Keratinocyte (primary cell): ENCODE measurements around the gene ARMC3. TPM values are rescaled to one million over a fixed set of nuclear protein-coding genes. Genes with fewer than 3 reads are reported as not detected.
"Not testable (repeated sequence)": the region's sequence is repeated elsewhere in the genome, so short reads cannot be mapped to it uniquely, and the experiment has no call there.

ENCODE experiments used
- DNase-seq: peaks from one replicate; pipeline ENCODE4 v3.0.0-alpha.2; 2011; ENCODE audit warnings: low read depth, missing footprints, low spot score
- FAIRE-seq: peaks from 2 replicates; lab custom pipeline; 2011; peaks lifted over from hg19 to GRCh38; lab: Jason Lieb, UNC
- H2AFZ ChIP-seq: 2 replicates; pipeline ENCODE4 v1.6.0; 2012; ENCODE audit warnings: low read length, control low read depth, inconsistent platforms; ENCODE audit not compliant: control insufficient read depth
- H3K27ac ChIP-seq: 2 replicates; pipeline ENCODE4 v1.5.1; 2011; ENCODE audit warnings: low read length; ENCODE audit not compliant: control insufficient read depth, insufficient read depth
- H3K27me3 ChIP-seq: 3 replicates; pipeline ENCODE4 v1.6.0; 2011; ENCODE audit warnings: low read length; ENCODE audit not compliant: control insufficient read depth, insufficient read depth; ENCODE audit errors: extremely low read depth
- H3K36me3 ChIP-seq, 2 experiments: 2 replicates in 1 of 2; 3 replicates in 1 of 2; pipeline ENCODE4 v1.5.1; 2011; ENCODE audit warnings: low read length in 2 of 2, mild to moderate bottlenecking in 1 of 2; ENCODE audit not compliant: control insufficient read depth in 2 of 2, insufficient read depth in 2 of 2; ENCODE audit errors: extremely low read depth in 1 of 2
- H3K4me1 ChIP-seq: 3 replicates; pipeline ENCODE4 v1.5.1; 2011; ENCODE audit warnings: low read length; ENCODE audit not compliant: control insufficient read depth, insufficient read depth; ENCODE audit errors: extremely low read depth
- H3K4me2 ChIP-seq: 3 replicates; pipeline ENCODE4 v1.6.0; 2011; ENCODE audit warnings: low read depth, low read length; ENCODE audit not compliant: control insufficient read depth, insufficient read depth; ENCODE audit errors: extremely low read depth
- H3K4me3 ChIP-seq, 3 experiments: fragments of 200-600 bp in 1 of 3; sonication (generic) in 1 of 3; 2 replicates in 2 of 3; 3 replicates in 1 of 3; pipeline ENCODE4 v1.5.1; 2011 to 2016; ENCODE audit warnings: low read length in 3 of 3, mild to moderate bottlenecking in 3 of 3, control low read depth in 2 of 3, inconsistent platforms in 1 of 3, low read depth in 1 of 3, mixed read lengths in 1 of 3, mixed run types in 1 of 3, moderate library complexity in 1 of 3; ENCODE audit not compliant: control insufficient read depth in 2 of 3, insufficient read depth in 2 of 3; ENCODE audit errors: extremely low read depth in 1 of 3
- H3K79me2 ChIP-seq: 2 replicates; pipeline ENCODE4 v1.6.0; 2012; ENCODE audit warnings: low read length; ENCODE audit not compliant: control insufficient read depth, insufficient read depth
- H3K9ac ChIP-seq: 3 replicates; pipeline ENCODE4 v1.6.0; 2011; ENCODE audit warnings: low read length; ENCODE audit not compliant: control insufficient read depth, insufficient read depth; ENCODE audit errors: extremely low read depth
- H3K9me1 ChIP-seq: 3 replicates; pipeline ENCODE4 v1.6.0; 2011; ENCODE audit warnings: low read length; ENCODE audit not compliant: control insufficient read depth, insufficient read depth; ENCODE audit errors: extremely low read depth
- H3K9me3 ChIP-seq: 2 replicates; pipeline ENCODE4 v1.5.1; 2012; ENCODE audit warnings: low read depth, low read length; ENCODE audit not compliant: control insufficient read depth
- H4K20me1 ChIP-seq: 3 replicates; pipeline ENCODE4 v1.6.0; 2011; ENCODE audit warnings: low read length; ENCODE audit not compliant: control insufficient read depth, insufficient read depth; ENCODE audit errors: extremely low read depth
- CTCF ChIP-seq, 3 experiments: IDR thresholded peaks in 1 of 3; conservative IDR thresholded peaks in 1 of 3; optimal IDR thresholded peaks in 1 of 3; 2 replicates in 2 of 3; 3 replicates in 1 of 3; pipeline versions ENCODE3 to v1.5.1; 2011; ENCODE audit warnings: low read length in 3 of 3, mild to moderate bottlenecking in 3 of 3, moderate library complexity in 2 of 3, control low read depth in 1 of 3, inconsistent platforms in 1 of 3; ENCODE audit not compliant: insufficient read depth in 2 of 3; ENCODE audit errors: extremely low read depth in 1 of 3
- EZH2 ChIP-seq: IDR thresholded peaks from one replicate; pipeline ENCODE4 v1.6.1; 2012; ENCODE audit warnings: inconsistent platforms, mild to moderate bottlenecking, low read length, moderate library complexity
- dilution Hi-C: fragments of 300-500 bp; cut with MboI; formaldehyde crosslinking; loops from one replicate; pipeline ENCODE4 v1.7.0; 2020; ENCODE audit warnings: low sequenced_read_pairs; ENCODE audit not compliant: extremely low pct_ligation_motif_present
- polyA plus RNA-seq, 5 experiments: library from polyadenylated mRNA; depleted of rRNA in 3 of 5; stranded (reverse) in 3 of 5; stranded (forward) in 1 of 5; unstranded in 1 of 5; fragments of >200 nt; gene quantifications; 1 replicate in 1 of 5; 2 replicates in 3 of 5; 3 replicates in 1 of 5; pipeline versions ENCODE4 v1.2.1 to v1.2.3, GENCODE V29; 2011 to 2012; ENCODE audit warnings: missing spikeins in 2 of 5, low read depth in 1 of 5, low replicate concordance in 1 of 5

Gene ARMC3
- polyA plus RNA-seq, 1 donor (not counting 4 experiments of a cell fraction or from before 2014, with no cell fraction given): not detected

- Histone ChIP-seq H3K9me3 (no peaks in the 10 kb centered on the region), H3K4me3 (no peak overlapping the region), H3K27me3 (no peaks in the 10 kb centered on the region), H3K79me2 (no peaks in the 10 kb centered on the region), H4K20me1 (no peaks in the 10 kb centered on the region), H2AFZ (no peak overlapping the region), H3K27ac (no peak overlapping the region), H3K4me2 (no peak overlapping the region), H3K9me1 (no peaks in the 10 kb centered on the region), H3K36me3 (no peaks in the 10 kb centered on the region), H3K9ac (no peak overlapping the region), H3K4me1 (peaks cover 9% of the 10 kb centered on the region)
- dilution Hi-C loops: no loop called here
- TF ChIP-seq EZH2: no peak
- TF ChIP-seq CTCF (optimal IDR thresholded peaks at IDR 0.05 in 1 of 3, IDR thresholded peaks at IDR 0.05 in 1 of 3, conservative IDR thresholded peaks at IDR 0.05 in 1 of 3; ENCODE audit: extremely low read depth in 1 of 3, insufficient read depth in 2 of 3, low read length in 3 of 3): peak; percentile 67 to 84 (median 80)
- peak; percentile 5 for FAIRE-seq
- peak; percentile 19 for DNase-seq
Observed at GRCh38 chr10:23067939-23068775, 140.3 kb downstream of the ARMC3 start.

- no peak overlapping the region for H3K9ac ChIP-seq
- H3K4me3 ChIP-seq: no peak overlapping the region
- H3K79me2 ChIP-seq: no peaks in the 10 kb centered on the region
- peaks cover 13% of the 10 kb centered on the region for H3K4me1 ChIP-seq
- no peak overlapping the region for H2AFZ ChIP-seq
- no peaks in the 10 kb centered on the region for H4K20me1 ChIP-seq
- no peak for FAIRE-seq
- no peaks in the 10 kb centered on the region for H3K9me3 ChIP-seq
- dilution Hi-C loops: no loop called here
- no peak for TF ChIP-seq EZH2
- no peak for TF ChIP-seq CTCF (optimal IDR thresholded peaks at IDR 0.05 in 1 of 3, IDR thresholded peaks at IDR 0.05 in 1 of 3, conservative IDR thresholded peaks at IDR 0.05 in 1 of 3; ENCODE audit: extremely low read depth in 1 of 3, insufficient read depth in 2 of 3, low read length in 3 of 3)
- DNase-seq: no peak
- no peaks in the 10 kb centered on the region for H3K36me3 ChIP-seq
- H3K27ac ChIP-seq: no peak overlapping the region
- no peak overlapping the region for H3K4me2 ChIP-seq
- H3K9me1 ChIP-seq: no peaks in the 10 kb centered on the region
- H3K27me3 ChIP-seq: no peaks in the 10 kb centered on the region
Observed at GRCh38 chr10:23069019-23069815, 141.4 kb downstream of the ARMC3 start.

- H3K27me3 ChIP-seq, dilution Hi-C loops, H3K4me3 ChIP-seq, H4K20me1 ChIP-seq, H3K9ac ChIP-seq, H3K9me1 ChIP-seq, H3K27ac ChIP-seq, DNase-seq, H2AFZ ChIP-seq, H3K4me2 ChIP-seq, H3K36me3 ChIP-seq, FAIRE-seq, H3K79me2 ChIP-seq, H3K9me3 ChIP-seq: not testable (repeated sequence)
- H3K4me1 ChIP-seq: peaks cover 12% of the 10 kb centered on the region
Observed at GRCh38 chr10:23070092-23070912, 142.4 kb downstream of the ARMC3 start.
